ENCODE measurements around the gene ANTXR1.

The ANTXR1 gene

GRCh38 chr2:69036926-69037325, 23.9 kb downstream of the ANTXR1 start:
- no peak for DNase-seq

DNA sequence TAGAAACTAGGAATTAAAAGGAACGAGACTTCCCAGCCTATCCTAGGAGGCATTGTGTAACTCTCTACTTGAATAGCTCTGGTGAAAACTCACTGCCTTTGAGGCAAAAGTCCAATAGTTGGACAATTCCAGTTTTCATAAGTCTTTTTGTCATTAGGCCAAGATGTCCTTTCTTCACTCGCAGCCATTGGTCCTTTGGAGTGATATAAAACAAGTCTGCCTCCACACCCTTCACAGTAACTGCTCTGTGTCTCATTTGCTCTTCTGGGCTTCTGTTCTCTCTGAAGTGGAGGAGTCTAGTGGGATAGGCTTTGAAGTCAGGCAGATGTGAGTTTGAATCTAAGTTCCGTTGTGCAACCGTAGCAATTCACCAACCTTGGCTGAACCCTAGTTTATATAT, 28.2 kb downstream of the ANTXR1 start:
- DNase-seq = no peak

GRCh38 chr2:69043736-69044400, 30.9 kb downstream of the ANTXR1 start:
- DNase-seq = no peak

GRCh38 chr2:69046221-69046662, 33.3 kb downstream of the ANTXR1 start:
- DNase-seq = no peak

GRCh38 chr2:69047625-69048145, 34.7 kb downstream of the ANTXR1 start:
- DNase-seq = no peak

DNA sequence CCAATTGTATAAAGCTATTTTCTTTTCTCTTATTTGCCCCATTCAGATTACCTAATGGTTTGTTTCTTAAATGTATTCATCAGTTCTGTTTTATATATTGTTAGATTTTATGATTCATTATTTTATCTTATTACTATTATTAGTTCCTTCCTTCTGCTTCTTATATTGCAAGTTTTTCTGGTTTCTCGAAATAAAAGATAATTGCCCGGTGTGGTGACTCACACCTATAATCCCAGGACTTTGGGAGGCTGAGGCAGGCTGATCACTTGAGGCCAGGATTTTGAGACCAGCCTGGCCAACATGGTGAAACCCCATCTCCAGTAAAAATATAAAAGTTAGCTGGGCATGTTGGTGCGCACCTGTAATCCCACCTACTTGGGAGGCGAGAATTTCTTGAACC, 37.8 kb downstream of the ANTXR1 start:
- no peak for DNase-seq

DNA sequence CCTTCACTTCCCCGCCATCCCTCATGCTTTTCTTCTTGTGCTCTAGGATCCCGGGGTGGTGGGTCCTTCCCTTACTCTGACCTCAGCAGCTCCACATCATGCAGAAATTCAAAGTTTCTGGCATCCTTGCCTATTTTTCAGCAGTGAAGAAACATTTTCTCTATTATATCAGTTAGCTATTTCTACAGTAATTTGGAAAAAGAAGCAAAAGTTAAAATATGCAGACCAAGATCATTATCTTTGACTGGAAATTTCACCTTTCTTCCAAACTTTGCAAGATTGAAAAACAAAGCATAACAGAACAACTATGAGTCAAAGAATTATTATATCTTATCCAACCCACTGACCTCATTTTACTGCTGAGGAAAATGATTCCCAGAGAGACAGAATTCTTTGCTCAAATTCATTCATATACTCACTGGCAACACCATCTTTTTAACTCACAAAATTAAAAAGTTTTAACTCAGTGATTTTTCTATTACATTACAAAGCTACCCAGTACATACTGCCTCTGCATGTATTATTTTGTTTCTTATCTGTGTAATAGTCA, 40.5 kb downstream of the ANTXR1 start:
- DNase-seq = no peak

- DNase-seq = no peak
Measured at GRCh38 chr2:69054431-69054830, 41.5 kb downstream of the ANTXR1 start.

GRCh38 chr2:69055688-69056470, 42.9 kb downstream of the ANTXR1 start:
- no peak for DNase-seq

- DNase-seq = no peak
Measured at GRCh38 chr2:69057660-69058059, 44.7 kb downstream of the ANTXR1 start.

DNA sequence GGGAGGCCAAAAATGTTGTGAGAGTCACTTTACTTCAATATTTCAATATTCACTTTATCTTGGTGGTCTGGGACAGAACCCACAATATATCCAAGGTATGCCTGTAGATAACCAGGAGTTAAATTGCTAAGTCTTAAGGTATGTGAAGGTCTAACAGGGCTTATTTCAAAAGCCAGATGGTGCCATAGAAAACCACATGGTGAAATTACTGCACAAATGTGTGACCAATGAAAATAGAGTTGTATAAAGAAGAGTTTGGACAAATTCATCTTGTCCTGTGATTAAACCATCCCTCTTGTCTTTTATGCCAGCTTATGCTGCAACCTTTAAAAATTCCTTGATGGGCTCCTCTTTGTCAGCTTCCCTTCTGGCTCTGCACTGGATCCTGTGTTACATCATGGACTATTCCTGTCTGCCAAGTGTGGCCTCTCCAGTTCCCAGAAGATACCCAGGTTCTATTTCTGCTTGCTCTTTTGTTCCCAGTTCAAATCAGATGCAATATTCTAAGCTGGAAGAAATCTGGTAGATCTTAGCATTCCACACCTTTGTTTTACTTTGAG, 46.8 kb downstream of the ANTXR1 start:
- DNase-seq = no peak

DNA sequence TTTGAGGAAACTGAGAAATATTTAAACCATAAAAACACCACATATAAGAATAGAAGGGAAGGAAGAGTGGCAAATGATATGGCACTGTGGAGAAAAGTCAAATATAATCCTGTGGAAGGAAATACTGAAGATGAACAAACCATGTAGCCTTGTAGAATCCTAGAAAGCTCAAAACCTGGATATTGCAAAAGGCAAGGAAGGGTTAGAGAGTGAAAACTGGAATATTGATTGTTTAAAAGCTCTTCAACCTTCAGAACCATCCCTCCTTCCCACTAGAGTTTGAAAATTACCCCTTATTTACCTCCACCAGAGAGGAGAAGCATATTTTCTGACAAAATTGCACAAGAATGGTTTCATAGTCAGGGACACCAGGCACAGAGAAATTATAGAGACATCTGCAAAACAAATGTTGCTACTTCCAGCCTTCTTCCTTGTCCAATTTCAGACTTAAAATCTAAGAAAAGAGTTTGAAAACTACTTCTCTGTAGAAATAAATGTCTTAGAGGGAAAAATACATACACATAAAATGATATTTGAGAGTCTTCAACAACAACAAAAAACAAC, 48.0 kb downstream of the ANTXR1 start:
- no peak for DNase-seq

DNA sequence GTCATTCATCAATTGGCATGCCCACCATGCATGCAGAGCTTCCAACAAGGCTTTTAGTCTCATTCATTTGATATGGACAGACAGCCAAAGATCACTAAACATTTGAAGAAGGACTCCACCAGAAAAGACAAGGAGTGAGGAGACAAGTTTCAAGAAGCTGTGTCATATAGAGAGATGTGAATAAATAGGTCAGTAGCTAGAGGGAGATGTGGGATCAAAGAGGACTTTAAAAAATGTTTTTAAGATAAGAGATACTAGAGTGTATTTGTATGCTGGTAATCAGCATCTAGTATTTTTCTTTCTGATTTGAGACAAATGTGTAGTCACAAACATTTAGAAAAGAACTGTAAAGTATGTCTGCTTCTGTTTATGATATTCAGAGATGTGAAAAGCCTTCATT, 48.5 kb downstream of the ANTXR1 start:
- no peak for DNase-seq

- no peak for DNase-seq
Measured at GRCh38 chr2:69062307-69062962, 49.5 kb downstream of the ANTXR1 start.

GRCh38 chr2:69065735-69066336, 52.9 kb downstream of the ANTXR1 start:
- no peak for DNase-seq

GRCh38 chr2:69067026-69067630, 54.1 kb downstream of the ANTXR1 start:
- DNase-seq = no peak

GRCh38 chr2:69067866-69068265, 54.9 kb downstream of the ANTXR1 start:
- DNase-seq = no peak

DNA sequence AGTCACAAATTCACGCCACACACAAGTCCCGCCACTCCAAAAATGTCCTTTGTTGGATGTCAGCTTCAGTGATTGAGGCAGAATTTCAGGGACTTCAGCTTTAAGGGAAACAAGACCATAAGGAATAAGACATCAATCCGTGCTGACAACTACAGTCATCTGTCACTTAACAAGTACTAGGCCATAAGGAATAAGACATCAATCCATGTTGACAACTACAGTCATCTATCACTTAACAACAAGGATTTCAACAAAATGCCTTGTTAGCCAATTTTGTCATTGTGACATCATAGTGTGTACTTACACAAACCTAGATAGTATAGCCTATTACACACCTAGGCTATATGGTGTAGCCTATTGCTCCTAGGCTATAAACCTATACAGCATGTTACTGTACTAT, 58.0 kb downstream of the ANTXR1 start:
- no peak for DNase-seq

- no peak for DNase-seq
Measured at GRCh38 chr2:69073928-69074570, 61.1 kb downstream of the ANTXR1 start.

DNA sequence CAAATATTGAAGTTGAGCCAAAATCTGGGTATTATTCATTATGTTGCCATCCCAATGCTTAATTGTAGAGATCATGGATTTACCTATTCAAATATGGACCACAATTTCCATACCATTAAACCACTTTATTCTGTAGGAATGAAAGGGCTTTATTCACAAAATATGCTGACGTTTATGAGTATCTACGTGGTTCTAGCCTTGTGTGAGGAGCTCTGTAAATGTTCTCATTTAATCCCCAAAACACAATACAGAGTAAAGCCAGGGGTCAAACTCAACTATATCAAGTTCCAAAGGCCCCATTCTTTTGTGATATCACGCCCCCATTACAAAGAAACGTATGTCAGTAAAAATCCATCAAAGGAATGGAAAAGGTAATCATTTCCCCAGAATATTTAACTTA, 61.9 kb downstream of the ANTXR1 start:
- DNase-seq = no peak

GRCh38 chr2:69075486-69075885, 62.5 kb downstream of the ANTXR1 start:
- DNase-seq = no peak
